GM21619 (cell line): ENCODE results near the gene DNAL1.
A peak's percentile ranks its signal among the peaks of the same experiment; 100 is the strongest.
"Not testable (repeated sequence)": the region's sequence is repeated elsewhere in the genome, so short reads cannot be mapped to it uniquely, and the experiment has no call there.

Experiments used
- ATAC-seq: cut with Tn5 transposase; IDR thresholded peaks from one replicate; pipeline ENCODE4 v1.9.1; 2021; ENCODE audit not compliant: unreplicated experiment

Gene DNAL1

DNA sequence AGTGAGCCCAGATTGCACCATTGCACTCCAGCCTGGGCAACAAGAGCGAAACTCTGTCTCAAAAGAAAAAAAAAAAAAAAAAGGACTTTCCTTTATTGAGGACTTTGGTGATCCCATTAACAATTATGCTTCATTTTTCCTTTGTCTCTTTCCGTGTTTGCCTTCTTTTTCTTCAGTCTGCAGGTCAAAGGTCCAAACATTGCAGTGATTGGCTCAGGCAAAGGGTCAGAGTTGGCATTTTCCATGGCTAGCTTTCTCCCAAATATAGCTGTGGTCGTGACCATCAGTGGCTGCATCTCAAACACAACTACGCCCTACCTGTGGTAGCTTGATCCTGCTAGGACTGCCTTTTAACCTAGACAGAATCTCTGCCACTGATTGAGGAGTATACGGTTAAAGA lies 7.0 kb upstream of the DNAL1 start:
- no peak for ATAC-seq

DNA sequence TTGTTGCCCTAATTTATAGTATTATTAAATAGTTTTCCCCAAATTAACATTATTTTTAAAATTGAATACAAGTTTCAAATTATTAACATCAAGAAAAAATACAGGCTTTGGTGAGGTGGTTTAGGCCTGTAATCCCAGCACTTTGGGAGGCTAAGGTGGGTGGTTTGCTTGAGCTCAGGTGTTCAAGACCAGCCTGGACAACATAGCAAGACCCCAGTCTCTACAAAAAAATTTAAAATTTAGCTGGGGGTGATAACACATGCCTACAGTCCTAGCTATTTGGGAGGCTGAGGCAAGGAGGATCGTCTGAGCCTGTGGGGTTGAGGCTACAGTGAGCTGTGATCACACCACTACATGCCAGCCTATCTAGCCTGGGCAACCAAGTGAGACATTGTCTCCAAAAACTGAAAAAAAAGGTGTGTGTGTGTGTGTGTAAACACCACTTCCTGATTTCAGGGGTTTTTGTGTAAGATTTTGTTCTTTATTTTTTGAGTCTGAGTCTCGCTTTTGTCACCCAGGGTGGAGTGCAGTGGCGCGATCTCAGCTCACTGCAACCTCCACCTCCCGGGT lies 3.9 kb upstream of the DNAL1 start:
- no peak for ATAC-seq

DNA sequence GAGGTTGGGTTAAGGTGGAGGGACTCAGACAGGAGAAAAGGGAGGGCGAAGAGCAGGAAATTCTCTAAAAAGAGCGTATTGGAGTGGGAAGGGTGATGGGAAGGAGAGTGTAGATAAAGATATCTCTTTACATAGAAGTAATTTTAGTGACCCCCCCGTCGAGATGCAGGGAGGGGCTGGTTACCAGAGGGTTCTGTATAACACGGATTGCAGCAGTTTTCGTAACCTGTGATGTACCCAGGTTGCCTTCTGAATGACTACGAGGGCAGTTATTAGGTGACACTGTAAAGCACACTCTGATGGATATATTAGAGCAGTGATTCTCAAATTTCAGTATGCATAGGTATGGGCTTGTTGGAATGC lies 443 bp downstream of the DNAL1 start:
- no peak for ATAC-seq

DNA sequence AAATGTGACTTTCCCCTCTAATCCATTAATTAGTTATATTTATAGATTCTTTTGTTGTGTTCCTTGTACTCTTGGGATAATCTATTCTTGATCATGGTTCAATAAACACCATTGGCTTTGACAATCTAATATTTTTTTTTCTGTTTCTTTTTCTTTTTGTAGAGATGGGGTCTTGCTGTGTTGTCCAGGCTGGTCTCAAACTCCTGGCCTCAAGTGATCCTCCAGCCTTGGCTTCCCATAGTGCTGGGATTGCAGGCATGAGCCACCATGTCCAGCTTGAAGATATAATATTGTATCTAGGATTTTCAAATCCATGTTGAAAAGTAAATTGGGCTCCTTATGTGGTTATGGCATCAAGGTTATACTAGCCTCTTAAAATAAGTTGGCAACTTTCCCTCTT lies 6.2 kb downstream of the DNAL1 start:
- ATAC-seq: no peak

DNA sequence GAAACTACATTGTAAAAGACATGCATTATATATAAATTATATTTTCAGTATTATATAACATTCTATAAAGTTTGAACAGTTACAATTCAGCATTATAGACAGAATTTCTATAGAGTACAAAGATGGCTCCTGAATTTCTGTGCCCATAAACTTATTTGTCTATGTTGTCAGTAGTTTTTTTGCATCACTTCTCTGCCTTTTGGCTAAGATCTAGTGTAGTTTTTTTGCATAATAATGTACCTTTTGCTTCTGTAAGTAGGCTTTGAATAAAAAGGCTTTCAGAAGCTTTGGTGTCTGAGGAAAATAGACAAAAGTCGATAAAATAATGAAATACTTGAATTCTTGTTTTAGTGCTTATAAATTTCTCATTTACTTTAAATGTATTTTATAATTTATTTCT lies 11.1 kb downstream of the DNAL1 start:
- no peak for ATAC-seq

DNA sequence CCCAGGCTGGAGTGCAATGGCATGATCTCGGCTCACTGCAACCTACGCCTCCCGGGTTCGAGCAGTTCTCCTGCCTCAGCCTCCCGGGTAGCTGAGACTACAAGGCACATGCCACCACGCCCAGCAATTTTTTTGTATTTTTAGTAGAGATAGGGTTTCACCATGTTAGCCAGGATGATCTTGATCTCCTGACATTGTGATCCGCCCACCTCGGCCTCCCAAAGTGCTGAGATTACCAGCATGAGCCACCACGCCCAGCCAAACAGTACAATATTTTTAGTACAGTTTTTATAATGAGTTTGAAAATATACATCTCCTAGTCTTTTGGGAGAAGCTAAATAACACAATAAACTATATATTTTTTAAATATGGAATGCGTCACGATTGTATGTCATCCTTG lies 14.4 kb downstream of the DNAL1 start:
- not testable (repeated sequence) for ATAC-seq

DNA sequence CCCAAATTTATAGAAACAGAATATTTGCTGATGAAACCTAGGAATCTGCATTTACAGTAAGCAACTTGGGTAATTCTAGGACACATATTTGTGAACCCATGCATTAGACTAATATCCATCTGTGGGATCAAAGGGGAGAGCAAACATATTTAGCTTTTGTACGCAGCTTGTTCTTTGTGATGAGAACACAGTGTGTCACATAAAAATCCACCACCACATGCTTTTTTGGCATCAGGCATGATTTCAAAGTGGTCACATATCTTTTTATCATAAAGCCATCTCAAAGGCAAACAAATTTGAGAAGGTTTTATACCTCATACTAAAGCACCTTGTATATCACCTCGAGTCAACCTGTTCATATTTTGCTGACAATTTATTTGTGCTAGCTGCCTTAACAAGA lies 15.7 kb downstream of the DNAL1 start:
- no peak for ATAC-seq

DNA sequence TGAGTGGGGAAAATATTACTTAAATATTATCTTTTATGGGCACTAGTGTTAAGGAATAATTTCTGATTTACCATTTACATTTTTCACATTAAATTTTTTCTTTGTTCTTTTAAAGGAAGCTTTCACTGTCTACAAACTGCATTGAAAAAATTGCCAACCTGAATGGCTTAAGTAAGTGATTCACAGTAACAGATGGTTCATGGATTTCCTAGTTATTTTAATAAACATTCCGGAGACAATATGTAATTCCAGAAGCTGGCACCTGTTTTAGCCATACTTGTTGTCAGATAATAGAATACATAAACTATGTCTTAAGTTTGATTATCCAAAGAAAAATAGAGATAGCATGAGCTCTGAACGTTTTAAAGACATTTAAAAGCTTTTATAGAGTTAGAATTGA lies 17.1 kb downstream of the DNAL1 start:
- no peak for ATAC-seq

DNA sequence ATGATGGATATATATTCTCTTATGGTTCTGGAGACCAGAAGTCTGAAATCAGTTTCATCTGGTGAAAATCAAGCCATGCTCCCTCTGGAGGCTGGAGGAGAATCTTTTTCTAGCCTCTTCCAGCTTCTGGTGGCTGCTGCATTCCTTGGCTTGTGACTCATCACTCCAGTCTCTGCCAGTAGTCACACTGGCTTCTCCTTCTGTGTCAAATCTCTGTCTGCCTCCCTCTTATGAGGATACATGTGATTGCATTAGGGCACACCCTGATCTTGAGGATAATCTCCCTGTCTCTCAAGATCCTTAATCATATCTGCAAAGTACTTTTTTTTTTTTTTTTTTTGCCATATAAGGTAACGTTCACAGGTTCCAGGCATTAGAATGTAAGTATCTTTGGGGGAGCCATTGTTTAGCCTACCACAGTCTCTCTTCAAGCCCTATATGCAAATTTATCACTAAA lies 17.7 kb downstream of the DNAL1 start:
- ATAC-seq: no peak

DNA sequence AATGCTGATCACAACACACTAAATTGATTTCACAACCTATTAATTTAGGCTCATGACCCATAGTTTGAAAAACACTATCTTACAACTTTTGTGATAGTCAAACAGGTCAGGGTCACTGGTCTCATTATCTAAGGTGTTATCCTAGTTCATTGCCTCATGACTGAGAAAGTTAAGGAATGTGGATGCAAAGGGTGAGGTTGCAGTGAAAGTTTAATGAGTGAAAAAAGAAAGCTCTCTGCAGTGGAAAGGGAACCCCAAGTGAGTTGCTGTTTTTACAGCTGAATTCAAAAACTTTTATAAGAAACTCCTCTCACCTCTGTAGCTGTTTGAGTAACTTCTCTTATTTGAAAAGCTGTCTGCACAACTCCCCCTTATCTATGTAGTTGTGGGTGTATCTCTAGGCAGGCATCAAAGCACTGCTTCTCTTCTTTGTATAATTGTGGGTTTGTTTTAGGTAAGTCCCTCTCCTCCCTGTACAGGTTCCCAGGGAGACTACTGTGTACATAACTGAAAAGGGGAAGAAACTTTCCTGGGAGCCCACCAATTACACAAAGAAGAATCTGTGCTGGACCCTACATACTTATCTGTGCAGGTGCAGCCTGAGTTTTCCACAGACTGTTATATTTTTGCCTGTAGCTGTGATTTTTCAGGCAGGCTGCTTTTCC lies 18.9 kb downstream of the DNAL1 start:
- ATAC-seq: no peak

DNA sequence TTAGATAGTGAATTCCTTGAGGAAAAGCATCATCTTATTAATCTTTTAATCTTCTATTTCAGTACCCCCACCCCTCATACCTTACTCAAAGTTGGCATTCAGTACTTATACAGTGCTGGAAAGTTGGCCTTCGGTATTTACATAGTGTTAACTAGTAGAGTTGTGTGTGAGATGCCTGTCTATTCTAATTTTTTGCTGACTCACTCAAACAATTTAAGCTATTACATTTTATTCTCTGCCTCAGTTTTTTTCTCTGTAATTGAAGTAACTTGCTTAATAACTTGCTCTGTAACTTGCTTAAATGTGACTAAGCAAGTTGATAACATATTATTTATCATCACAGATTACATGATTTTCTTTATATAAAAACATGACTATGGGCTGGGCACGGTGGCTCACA lies 20.3 kb downstream of the DNAL1 start:
- no peak for ATAC-seq

DNA sequence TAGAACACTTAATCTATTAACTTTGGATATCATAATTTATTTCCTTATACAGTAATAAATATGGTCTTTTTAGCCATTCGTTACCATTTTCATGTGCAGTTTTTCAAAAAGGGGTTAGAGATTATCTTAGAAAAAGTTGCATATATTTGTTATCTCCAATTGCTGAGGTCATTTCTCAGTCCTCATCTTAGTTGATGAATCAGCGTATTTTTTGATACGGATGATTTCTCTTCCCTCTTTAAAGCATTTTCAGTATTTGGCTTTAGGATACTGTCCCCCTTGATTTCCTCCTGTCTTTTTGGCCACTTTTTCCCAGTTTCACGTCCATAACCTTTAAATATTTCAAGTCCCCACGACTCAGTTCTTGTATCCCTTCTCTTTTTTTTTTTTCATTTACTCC lies 21.8 kb downstream of the DNAL1 start:
- no peak for ATAC-seq

DNA sequence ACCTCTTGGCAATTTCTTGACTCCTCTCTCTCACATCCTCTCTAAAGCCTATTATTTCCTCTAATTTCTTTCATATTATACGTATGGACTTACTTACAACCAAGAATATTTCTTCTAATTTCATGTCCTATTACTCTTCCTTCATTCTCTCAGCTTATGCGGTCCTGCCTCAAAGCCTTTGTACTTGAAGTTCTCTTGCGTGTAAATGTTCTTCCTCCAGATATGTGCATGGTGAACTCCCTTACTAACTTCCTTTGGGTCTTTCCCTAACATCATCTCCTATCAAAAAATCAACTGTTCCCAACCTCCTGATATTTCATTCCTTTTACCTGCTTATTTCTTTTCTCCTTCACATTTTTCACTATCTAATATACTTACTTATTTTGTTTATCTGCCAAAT lies 23.1 kb downstream of the DNAL1 start:
- no peak for ATAC-seq

DNA sequence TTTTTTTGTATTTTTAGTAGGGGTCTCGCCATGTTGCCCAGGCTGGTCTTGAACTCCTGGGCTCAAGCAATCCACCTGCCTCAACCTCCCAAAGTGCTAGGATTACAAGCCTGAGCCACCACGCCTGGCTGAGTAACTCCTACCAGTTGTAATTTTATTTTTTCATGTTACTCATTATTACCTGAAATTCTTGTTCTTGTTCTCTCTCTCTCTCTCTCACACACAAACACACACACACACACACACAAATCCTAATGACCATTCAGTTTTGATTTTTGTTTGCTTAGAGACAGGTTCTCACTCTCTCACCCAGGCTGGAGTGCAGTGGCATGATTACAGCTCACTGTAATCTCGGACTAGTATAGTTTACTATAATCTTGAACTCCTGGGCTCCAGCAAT lies 30.2 kb downstream of the DNAL1 start:
- no peak for ATAC-seq

DNA sequence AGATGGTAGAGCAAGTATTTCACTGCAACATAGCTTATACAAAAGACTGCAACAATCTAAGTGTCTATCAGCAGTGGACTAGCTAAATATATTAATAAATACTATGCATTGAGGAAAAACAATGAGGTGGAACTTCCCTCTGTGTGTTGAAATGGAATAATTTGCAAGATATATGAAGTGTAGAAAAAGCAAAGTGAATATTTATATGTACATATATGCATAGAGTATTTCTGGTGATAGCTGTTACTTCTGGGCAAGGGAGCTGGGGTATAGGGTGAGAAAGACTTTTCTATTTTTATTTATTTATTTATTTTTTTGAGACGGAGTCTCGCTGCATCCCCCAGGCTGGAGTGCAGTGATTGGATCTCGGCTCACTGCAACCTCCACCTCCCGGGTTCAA lies 33.9 kb downstream of the DNAL1 start:
- ATAC-seq: no peak

DNA sequence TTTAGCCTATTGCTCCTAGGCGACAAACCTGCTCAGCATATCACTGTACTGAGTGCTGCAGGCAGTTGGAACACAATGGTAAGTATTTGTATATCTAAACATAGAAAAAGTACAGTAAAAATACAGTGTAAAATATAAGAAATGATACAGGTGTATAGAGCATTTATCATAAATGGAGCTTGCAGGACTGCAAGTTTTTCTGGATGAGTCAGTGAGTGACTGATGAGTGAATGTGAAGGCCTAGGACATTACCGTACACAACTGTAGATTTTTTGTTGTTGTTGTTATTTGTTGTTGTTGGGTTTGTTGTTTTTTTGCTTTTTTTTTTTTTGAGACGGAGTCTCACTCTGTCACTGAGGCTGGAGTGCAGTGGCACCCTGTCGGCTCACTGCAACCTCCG lies 36.0 kb downstream of the DNAL1 start:
- ATAC-seq: no peak

DNA sequence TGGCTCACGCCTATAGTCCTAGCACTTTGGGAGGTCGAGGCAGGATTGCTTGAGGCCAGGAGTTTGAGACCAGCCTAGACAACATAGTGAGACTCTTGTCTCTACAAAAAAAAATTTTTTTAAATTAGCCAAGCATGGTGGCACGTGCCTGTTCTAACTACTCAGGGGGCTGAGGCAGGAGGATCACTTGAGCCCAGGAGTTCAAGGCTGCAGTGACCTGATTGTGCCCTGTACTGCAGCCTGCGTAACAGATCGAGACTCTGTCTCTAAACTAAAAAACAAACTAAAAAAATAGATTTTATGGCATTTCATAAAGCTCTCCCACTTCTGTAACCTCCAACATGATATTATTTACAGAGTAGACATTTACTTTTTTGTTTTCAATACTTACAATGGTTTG lies 39.8 kb downstream of the DNAL1 start:
- ATAC-seq: no peak

DNA sequence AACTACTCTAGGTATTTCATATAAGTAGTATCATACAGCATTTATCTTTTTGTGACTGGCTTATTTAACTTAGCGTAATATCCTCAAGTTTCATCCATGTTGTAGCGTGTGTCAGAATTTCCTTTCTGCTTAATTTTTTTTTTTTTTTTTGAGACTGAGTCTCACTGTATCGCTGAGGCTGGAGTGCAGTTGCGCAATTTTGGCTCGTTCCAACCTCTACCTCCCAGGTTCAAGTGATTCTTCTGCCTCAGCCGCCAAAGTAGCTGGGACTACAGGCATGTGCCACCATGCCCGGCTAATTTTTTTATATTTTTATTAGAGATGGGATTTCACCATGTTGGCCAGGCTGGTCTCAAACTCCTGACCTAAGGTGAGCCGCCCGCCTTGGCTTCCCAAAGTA lies 40.5 kb downstream of the DNAL1 start:
- no peak for ATAC-seq

DNA sequence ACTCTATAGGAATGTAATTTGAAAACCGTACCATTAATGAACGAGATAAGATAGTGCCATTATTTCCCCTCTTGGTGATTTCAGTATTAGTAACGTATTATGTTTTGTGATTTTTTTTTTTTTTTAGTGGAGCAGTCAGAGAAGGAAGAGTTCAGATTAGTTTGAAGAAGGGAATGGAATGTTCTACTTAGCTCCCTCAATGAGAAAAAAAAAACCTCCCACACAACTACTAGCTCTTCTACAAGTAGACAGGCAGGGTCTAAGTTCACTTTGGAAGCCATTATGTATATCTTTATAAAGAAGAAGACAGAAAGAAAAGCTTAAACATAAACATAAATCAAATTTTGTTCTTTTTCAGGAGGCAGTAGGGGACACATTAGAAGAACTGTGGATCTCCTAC lies 42.1 kb downstream of the DNAL1 start:
- no peak for ATAC-seq

DNA sequence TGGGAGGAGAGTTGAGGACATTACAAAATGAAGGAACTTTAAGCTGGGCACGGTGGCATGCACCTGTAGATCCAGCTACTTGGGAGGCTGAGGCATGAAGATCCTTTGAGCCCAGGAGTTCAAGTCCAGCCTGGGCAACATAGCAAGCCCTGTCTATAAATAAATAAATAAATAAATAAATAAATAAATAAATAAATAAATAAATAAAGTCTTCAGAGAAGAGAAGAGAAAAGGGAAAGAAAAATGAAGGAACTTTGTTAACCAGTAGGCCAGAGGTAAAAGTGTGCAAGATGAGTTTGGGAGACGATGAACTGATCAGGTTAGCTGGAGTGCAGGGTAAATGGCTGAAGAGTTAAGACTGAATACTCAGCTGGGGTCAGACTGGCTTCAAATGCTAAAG lies 49.3 kb downstream of the DNAL1 start:
- no peak for ATAC-seq

DNA sequence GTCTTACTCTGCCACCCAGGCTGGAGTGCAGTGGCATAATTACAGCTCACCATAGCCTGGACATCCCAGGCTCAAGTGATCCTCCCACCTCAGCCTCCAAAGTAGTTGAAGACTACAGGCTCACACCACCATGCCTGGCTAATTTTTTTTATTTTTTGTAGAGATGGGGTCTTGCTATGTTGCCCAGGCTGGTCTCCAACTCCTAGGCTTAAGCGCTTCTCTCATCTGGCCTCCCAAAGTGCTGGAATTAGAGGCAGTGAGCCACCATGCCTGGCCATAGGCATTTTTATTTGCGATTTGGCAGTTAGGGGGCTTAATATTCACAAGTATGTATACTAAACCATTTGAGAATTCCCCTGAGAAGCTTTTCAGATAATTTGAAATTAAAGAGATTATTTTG lies 50.3 kb downstream of the DNAL1 start:
- ATAC-seq: no peak

DNA sequence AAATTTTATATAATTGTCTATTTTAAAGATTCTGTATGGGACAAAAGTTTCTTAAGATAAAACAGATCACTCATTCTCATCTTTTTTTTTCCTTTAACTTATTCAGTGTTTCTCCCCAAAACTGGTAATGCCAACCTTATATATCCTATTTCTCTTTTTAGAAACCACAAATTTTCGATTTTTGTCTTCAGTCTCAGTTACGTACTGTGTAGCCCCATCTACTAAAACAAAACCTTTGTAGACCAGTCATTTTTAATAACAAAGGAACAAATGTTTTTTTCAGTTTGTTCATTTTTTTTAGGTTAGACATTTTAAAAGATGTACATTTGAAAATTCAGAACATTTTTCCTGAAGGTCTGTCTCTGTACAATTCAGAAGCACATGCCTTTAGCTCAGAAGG lies 51.2 kb downstream of the DNAL1 start:
- ATAC-seq: peak; percentile 37
